Measurements from ENCODE around the gene COX17.

DNA sequence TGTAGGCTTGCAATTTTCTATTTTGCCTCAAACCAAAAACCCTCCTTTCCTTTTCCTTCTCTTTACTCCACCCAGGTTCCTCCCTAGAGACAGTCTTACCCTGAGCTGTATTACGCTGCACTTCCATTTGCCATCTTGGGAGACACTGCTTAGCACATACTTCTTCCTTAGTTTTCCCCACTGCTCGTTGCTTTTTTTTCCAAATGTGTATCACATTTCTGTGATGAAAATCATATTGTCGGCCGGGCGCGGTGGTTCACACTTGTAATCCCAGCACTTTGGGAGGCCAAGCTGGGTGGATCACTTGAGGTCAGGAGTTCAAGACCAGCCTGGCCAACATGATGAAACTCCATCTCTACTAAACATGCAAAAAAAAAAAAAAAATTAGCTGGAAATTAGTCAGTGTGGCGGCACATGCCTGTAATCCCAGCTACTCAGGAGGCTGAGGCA is 46.3 kb downstream of the COX17 start:
- TF ChIP-seq, protein P1, sequence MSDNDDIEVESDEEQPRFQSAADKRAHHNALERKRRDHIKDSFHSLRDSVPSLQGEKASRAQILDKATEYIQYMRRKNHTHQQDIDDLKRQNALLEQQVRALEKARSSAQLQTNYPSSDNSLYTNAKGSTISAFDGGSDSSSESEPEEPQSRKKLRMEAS (IDR thresholded peaks at IDR 0.05; ENCODE audit: low read depth): no peak
- no peak for TF ChIP-seq YY1 (IDR thresholded peaks at IDR 0.05; ENCODE audit: low read depth)
- TF ChIP-seq TEAD4 (IDR thresholded peaks at IDR 0.05; ENCODE audit: borderline replicate concordance, insufficient read depth): no peak
- no peak for TF ChIP-seq POLR2AphosphoS5 (IDR thresholded peaks at IDR 0.05; ENCODE audit: low read depth, low read length)
- TF ChIP-seq, protein P2, sequence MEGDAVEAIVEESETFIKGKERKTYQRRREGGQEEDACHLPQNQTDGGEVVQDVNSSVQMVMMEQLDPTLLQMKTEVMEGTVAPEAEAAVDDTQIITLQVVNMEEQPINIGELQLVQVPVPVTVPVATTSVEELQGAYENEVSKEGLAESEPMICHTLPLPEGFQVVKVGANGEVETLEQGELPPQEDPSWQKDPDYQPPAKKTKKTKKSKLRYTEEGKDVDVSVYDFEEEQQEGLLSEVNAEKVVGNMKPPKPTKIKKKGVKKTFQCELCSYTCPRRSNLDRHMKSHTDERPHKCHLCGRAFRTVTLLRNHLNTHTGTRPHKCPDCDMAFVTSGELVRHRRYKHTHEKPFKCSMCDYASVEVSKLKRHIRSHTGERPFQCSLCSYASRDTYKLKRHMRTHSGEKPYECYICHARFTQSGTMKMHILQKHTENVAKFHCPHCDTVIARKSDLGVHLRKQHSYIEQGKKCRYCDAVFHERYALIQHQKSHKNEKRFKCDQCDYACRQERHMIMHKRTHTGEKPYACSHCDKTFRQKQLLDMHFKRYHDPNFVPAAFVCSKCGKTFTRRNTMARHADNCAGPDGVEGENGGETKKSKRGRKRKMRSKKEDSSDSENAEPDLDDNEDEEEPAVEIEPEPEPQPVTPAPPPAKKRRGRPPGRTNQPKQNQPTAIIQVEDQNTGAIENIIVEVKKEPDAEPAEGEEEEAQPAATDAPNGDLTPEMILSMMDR (IDR thresholded peaks at IDR 0.05): no peak
- TF ChIP-seq TAF1 (IDR thresholded peaks at IDR 0.05; ENCODE audit: borderline replicate concordance, low read depth, low read length): no peak
- TF ChIP-seq RFX5 (IDR thresholded peaks at IDR 0.05; ENCODE audit: low read length): no peak
- TF ChIP-seq GABPA (IDR thresholded peaks at IDR 0.05; ENCODE audit: low read depth): no peak
- TF ChIP-seq RXRA (IDR thresholded peaks at IDR 0.05; ENCODE audit: borderline replicate concordance, low read depth): no peak
- no peak for TF ChIP-seq SMC3 (IDR thresholded peaks at IDR 0.05; ENCODE audit: low read depth, low read length)
- no peak for TF ChIP-seq EP300 (IDR thresholded peaks at IDR 0.05; ENCODE audit: borderline replicate concordance in 1 of 2, low read depth in 1 of 2, low read length in 1 of 2)
- TF ChIP-seq EZH2phosphoT487 (IDR thresholded peaks at IDR 0.05; ENCODE audit: borderline replicate concordance, low read depth): no peak
